OCI-LY3 (cell line): Measurements from ENCODE around the gene ZBTB16.

Experiments
- EZH2phosphoT487 ChIP-seq: fragments of 200-600 bp; shearing (Covaris generic); IDR thresholded peaks from 2 replicates; pipeline ENCODE4 v1.6.1; 2018; ENCODE audit warnings: antibody characterized with exemption, mixed run types, low read depth
- TF ChIP-seq, protein P1 (sequence below): fragments of 200-600, 300-600 bp; sonication (generic); IDR thresholded peaks from 2 replicates; pipeline ENCODE4 v1.5.1; 2014; ENCODE audit warnings: antibody characterized with exemption, low read length, low read depth

- TF ChIP-seq, protein P1, sequence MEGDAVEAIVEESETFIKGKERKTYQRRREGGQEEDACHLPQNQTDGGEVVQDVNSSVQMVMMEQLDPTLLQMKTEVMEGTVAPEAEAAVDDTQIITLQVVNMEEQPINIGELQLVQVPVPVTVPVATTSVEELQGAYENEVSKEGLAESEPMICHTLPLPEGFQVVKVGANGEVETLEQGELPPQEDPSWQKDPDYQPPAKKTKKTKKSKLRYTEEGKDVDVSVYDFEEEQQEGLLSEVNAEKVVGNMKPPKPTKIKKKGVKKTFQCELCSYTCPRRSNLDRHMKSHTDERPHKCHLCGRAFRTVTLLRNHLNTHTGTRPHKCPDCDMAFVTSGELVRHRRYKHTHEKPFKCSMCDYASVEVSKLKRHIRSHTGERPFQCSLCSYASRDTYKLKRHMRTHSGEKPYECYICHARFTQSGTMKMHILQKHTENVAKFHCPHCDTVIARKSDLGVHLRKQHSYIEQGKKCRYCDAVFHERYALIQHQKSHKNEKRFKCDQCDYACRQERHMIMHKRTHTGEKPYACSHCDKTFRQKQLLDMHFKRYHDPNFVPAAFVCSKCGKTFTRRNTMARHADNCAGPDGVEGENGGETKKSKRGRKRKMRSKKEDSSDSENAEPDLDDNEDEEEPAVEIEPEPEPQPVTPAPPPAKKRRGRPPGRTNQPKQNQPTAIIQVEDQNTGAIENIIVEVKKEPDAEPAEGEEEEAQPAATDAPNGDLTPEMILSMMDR = peak; percentile 63
- TF ChIP-seq EZH2phosphoT487 = no peak
These were observed 121.0 kb downstream of the ZBTB16 start for GRCh38 chr11:114180301-114181055.
